GM21825 (cell line): ENCODE measurements around the gene ABHD8.
A peak's percentile ranks its signal among the peaks of the same experiment; 100 is the strongest.

Experiments
- ATAC-seq: cut with Tn5 transposase; IDR thresholded peaks from one replicate; pipeline ENCODE4 v1.9.1; 2021; ENCODE audit warnings: mild to moderate bottlenecking, moderate library complexity; ENCODE audit not compliant: unreplicated experiment

The ABHD8 gene

GRCh38 chr19:17268754-17269153 is 34.5 kb downstream of the ABHD8 start:
- no peak for ATAC-seq

GRCh38 chr19:17266975-17267788 is 36.0 kb downstream of the ABHD8 start, which contains the start of gene BABAM1:
TSS of gene BABAM1 (plus strand) at chr19:17267443. CDS start at chr19:17268807, 1,364 bp downstream.
- peak; percentile 84 for ATAC-seq

GRCh38 chr19:17266589-17266974 is 36.6 kb downstream of the ABHD8 start:
- ATAC-seq: no peak

GRCh38 chr19:17266026-17266425 is 37.2 kb downstream of the ABHD8 start:
- no peak for ATAC-seq

- ATAC-seq: no peak
Observed at GRCh38 chr19:17264641-17264979, 38.6 kb downstream of the ABHD8 start, which contains the start of gene USHBP1. TSS of gene USHBP1 (minus strand) at chr19:17264745. CDS start at chr19:17264299, 446 bp downstream.

- ATAC-seq: no peak
Observed at GRCh38 chr19:17263712-17264640, 39.2 kb downstream of the ABHD8 start.

GRCh38 chr19:17262557-17262956 is 40.7 kb downstream of the ABHD8 start:
- no peak for ATAC-seq

- peak; percentile 70 for ATAC-seq
Observed at GRCh38 chr19:17260842-17261325, 42.3 kb downstream of the ABHD8 start.

GRCh38 chr19:17259934-17260333 is 43.3 kb downstream of the ABHD8 start:
- no peak for ATAC-seq

GRCh38 chr19:17259118-17259780 is 44.0 kb downstream of the ABHD8 start:
- no peak for ATAC-seq

- no peak for ATAC-seq
Observed at GRCh38 chr19:17256130-17256529, 47.1 kb downstream of the ABHD8 start.

- no peak for ATAC-seq
Observed at GRCh38 chr19:17255150-17255621, 48.0 kb downstream of the ABHD8 start.

GRCh38 chr19:17254636-17255035 is 48.6 kb downstream of the ABHD8 start:
- no peak for ATAC-seq

GRCh38 chr19:17249887-17250548 is 53.2 kb downstream of the ABHD8 start:
- no peak for ATAC-seq

- no peak for ATAC-seq
Observed at GRCh38 chr19:17248011-17248776, 55.0 kb downstream of the ABHD8 start.

- no peak for ATAC-seq
Observed at GRCh38 chr19:17246681-17247425, 56.4 kb downstream of the ABHD8 start.

- no peak for ATAC-seq
Observed at GRCh38 chr19:17245535-17245984, 57.7 kb downstream of the ABHD8 start, which contains the start of gene NR2F6. TSS of gene NR2F6 (minus strand) at chr19:17245919. CDS start at chr19:17245220, 699 bp downstream.
